ENCODE measurements around the gene AGBL3.

Gene AGBL3

DNA sequence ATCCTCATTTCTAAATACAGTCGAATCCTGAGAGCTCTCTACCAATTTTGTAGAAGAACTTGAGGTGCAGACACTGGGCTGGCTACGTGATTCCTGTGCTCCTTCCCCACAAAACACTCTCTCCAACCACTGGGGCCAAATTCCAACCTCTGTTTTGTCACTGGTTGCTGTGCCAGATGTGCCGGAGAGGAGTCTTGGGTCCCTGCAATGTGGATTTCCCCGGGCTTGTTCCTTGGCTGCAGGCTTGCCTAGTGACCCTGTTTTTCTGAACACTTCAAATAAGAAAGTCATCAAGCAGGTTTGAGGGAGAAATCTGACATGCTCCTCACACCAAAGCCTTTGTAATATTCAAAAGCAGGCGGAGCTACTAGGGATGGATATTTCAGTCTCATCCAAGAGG is 44.4 kb upstream of the AGBL3 start:
- TF ChIP-seq, protein P1, sequence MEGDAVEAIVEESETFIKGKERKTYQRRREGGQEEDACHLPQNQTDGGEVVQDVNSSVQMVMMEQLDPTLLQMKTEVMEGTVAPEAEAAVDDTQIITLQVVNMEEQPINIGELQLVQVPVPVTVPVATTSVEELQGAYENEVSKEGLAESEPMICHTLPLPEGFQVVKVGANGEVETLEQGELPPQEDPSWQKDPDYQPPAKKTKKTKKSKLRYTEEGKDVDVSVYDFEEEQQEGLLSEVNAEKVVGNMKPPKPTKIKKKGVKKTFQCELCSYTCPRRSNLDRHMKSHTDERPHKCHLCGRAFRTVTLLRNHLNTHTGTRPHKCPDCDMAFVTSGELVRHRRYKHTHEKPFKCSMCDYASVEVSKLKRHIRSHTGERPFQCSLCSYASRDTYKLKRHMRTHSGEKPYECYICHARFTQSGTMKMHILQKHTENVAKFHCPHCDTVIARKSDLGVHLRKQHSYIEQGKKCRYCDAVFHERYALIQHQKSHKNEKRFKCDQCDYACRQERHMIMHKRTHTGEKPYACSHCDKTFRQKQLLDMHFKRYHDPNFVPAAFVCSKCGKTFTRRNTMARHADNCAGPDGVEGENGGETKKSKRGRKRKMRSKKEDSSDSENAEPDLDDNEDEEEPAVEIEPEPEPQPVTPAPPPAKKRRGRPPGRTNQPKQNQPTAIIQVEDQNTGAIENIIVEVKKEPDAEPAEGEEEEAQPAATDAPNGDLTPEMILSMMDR (conservative IDR thresholded peaks at IDR 0.05; ENCODE audit: control insufficient read depth, insufficient read depth, low read depth, low read length) = no peak
- DNase-seq (ENCODE audit: low read depth) = no peak
- no peak overlapping the region for H3K4me3 ChIP-seq (ENCODE audit: control insufficient read depth, low read depth, low read length)

DNA sequence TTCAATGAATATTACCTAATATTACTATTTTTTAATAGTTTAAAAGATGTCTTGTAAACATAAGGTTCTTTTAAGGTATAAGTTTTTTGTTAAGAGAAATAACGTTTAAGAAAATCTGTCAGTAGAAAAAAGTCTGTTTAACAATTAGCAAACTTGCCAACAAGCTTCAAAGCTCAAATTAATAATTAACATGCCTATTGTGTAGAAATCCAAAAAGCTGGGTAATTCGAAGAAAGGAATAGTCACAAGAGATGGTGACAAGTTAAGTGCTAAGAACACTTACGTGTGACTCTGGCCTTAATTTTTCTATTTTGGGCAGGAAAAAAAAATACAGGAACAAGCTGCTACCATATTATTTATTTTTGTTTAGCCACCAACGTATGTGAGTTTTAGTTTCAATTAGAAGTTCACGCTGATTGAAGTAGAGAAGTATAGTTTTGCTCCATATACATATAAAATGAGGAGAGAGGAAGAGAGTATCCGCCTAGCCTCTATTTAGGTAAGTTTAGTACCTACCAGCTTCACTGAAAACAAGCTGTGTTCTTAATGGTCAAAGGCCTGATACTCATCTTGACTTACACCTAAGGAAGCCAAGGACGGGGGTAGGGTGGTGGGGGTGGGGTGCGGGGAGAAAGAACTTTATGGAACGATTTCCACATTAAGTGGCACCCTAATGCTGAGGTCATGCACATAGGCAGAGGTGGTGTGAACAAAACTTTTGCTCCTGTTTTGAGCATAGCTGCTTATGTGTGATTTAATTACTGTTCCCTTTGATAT is 43.4 kb upstream of the AGBL3 start:
- no peak for DNase-seq (ENCODE audit: low read depth)
- TF ChIP-seq, protein P1 (conservative IDR thresholded peaks at IDR 0.05; ENCODE audit: control insufficient read depth, insufficient read depth, low read depth, low read length) = no peak

DNA sequence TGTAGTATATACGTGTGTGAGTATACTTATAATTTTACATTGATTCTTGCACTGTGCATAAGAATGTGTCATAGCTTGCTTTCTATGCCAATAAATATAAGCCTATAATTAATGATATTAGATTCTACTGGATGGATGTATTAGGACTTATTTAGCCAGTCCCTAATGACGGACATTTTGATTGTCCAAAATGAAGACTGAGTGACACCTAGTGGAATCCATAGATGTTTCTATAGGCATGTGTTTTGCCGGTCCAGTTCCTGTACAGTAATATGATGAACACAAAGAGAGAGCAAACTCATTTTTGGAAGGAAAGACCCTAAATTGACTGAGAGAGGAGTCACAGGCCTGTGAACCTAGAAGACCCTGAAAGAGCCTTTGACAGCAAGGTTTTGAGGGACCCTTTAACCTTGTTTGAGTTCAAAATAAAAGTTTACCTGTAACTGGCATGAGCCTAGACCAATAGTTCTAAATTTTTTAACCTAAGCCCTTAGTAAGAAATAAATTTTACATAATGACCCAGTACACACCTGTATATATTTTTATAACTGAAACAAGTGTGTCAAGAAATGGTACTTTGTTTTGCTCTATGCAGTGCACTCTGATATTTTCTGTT is 42.4 kb upstream of the AGBL3 start:
- TF ChIP-seq, protein P1 (conservative IDR thresholded peaks at IDR 0.05; ENCODE audit: control insufficient read depth, insufficient read depth, low read depth, low read length) = peak; percentile 33

More for the DNA sequence above, 43.4 kb upstream of the AGBL3 start:
- H3K4me3 ChIP-seq (ENCODE audit: control insufficient read depth, low read depth, low read length) = no peak overlapping the region

DNA sequence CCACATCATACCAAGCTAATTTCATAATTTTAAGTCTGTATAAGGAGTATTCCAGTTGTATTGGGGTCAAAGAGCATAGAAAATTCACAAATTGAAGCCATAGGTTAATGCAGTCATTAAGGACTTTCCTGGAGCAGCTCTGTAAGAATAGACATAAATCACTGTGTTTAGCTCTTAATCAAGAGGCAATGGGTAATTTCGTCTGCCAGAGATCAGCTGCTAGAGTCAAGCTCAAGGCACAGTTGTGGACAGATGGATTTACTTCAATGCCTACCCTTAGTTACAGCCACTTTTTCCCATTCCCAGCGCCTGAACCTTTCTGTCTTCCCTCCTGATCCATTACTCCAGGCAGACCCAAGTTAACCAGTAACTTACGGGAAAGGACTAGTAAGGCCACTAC is 40.6 kb upstream of the AGBL3 start:
- no peak for DNase-seq (ENCODE audit: low read depth)
- H3K4me3 ChIP-seq (ENCODE audit: control insufficient read depth, low read depth, low read length) = no peak overlapping the region
- TF ChIP-seq, protein P1 (conservative IDR thresholded peaks at IDR 0.05; ENCODE audit: control insufficient read depth, insufficient read depth, low read depth, low read length) = no peak

More for the DNA sequence above, 42.4 kb upstream of the AGBL3 start:
- peak; percentile 58 for DNase-seq (ENCODE audit: low read depth)
- H3K4me3 ChIP-seq (ENCODE audit: control insufficient read depth, low read depth, low read length) = no peak overlapping the region

DNA sequence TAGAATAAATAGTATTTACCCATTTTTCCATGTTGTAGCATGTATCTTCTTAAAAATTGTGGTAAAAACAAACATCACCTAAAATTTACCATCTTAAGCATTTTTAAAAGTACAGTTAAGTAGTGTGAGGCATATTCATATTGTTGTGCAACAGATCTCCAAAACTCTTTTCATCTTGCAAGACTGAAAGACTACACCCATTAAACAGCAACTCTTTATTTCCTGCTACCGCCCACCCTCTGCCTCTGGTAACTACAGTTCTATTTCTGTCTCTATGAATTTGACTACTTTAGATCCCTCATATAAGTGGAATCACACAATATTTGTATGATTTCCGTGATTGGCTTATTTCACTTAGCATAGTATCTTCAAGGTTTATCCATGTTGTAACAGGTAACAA is 40.0 kb upstream of the AGBL3 start:
- peak; percentile 51 for DNase-seq (ENCODE audit: low read depth)
- TF ChIP-seq, protein P1 (conservative IDR thresholded peaks at IDR 0.05; ENCODE audit: control insufficient read depth, insufficient read depth, low read depth, low read length) = no peak
- no peak overlapping the region for H3K4me3 ChIP-seq (ENCODE audit: control insufficient read depth, low read depth, low read length)

DNA sequence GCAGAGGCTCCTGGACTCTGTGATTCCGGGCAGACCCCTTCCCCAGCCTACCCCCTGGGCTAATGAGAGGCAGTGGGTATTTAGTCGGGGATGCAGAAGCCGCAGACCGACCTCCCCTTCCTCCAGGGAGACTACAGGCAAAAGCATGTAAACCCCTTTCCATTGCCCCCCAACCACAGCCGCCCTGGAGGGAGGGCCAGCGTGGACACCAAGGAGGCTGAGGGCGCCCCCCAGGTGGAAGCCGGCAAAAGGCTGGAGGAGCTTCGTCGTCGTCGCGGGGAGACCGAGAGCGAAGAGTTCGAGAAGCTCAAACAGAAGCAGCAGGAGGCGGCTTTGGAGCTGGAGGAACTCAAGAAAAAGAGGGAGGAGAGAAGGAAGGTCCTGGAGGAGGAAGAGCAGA is 39.0 kb upstream of the AGBL3 start:
- H3K4me3 ChIP-seq (ENCODE audit: control insufficient read depth, low read depth, low read length) = no peak overlapping the region
- TF ChIP-seq, protein P1 (conservative IDR thresholded peaks at IDR 0.05; ENCODE audit: control insufficient read depth, insufficient read depth, low read depth, low read length) = no peak
- DNase-seq (ENCODE audit: low read depth) = no peak
